ENCODE measurements around the gene PPP1R1C.

PPP1R1C gene

DNA sequence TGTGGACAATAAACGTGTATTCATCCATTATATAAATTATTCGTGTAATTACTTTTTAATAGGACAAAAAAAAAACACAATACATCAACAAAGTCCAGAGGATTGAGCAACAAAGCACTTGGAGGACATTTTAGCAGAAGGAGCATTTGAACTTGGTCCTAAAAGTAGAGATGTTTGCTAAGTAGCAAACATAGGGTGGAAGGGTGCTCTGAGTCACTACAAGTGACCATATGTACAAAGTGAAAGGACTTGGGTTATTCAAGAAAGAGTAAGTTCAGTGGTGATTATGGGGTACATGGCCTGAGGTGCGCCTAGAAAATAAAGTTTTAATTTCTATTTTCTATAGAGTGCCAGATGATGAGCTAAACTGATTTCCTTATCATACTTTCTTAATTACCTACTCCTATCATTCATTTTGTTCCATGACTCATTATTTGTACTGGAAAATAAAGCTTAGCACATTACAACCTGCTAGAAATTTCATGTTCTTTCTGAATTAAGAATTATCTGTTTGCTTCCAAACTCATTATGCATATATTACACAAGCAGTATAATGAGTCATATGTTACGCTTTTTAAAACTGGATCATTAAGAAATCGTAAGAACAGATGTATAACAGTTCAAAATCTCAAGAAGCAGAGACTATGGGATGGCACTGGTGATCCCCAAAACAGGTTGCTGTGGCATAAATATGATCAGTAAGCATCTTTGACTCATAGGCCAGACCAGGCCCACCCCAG, 13.1 kb upstream of the PPP1R1C start:
- DNase-seq = no peak

DNA sequence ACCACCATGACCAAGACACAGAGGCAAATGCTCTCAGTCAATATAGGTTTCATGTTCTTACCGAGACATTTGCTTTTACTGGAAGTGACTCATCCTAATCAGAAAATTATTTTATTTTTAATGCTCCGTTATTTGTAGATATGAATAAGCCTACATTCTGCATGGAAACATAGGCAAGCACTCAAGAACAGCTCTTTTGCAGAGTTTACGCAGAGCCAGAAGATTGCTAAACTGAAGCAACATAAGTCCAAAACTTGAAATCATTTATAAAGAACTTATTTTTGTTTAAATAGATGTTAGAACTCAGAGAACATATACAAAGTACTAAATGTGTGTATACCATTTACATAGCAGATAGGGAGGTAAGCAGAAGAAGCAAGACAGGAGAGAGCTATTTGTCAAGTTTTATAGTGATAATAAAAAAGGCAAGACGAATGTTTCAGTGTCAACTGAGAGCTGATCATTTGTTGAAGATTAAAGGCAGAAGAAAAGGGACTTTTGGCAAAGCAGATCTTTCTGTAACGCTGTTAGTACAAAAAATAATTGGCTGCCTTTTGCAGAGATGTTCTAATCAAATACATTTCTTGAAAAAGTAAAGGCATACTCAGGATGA, 12.4 kb upstream of the PPP1R1C start:
- DNase-seq = no peak

DNA sequence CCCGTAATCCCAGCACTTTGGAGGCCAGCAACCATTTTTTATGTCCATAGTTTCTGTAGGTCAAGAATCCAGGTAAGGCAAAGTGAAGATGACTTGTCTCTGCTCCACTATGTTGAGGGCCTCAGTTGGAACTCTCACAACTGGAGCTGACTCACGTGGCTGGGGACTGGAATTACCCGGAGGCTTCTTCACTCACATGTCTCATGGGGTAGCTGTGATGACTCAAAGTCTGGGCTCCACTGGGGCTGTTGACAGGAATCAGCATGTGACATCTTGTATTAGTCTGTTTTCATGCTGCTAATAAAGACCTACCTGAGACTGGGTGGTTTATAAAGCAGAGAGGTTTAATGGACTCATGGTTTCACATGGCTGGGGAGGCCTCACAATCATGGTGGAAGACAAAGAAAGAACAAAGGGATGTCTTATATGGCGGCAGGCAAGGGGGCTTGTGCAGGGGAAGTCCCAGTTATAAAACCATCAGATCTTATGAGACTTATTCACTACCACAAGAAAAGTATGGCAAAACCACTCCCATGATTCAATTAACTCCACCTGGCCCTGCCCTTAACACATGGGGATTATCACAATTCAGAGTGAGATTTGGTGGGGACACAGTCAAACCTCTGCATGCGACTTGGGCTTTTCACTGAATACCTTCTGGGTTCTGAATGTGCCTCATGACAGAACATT, 7.8 kb upstream of the PPP1R1C start:
- no peak for DNase-seq

DNA sequence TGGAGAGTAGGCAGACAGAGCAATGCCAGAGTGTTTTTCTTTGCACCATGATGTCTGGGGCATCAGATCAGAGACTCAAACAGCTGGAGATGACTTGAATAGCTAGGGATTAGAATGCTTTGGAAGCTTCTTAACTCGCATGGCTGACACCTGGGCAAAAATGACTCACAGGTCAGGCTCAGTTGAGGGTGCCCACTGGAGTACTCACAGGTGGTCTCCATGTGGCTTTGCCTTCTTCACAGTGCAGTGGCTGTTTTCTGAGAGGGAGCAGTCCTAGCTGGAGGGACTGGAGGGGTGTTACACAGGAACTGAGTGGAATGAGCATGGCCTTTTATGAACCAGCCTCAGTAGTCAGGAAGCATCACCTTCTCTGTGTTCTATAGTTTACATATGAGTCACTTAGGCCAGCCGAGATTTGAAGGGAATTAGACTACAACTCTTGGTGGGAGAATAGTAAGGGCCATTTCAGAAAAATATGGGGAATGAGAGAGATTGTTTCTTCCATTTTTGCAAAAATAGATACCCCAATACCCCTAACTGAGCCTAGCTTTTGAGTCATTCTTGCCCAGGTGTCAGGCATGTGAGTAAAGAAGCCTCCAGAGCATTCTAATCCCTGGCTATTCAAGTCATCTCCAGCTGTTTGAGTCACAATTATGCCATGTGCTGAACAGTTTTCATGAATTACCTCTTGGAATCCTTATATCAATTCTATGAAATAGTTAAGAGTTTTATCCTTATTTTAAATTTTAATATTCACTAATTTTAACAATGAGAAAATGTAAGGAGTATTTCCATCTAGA, 7.1 kb upstream of the PPP1R1C start:
- DNase-seq = no peak

DNA sequence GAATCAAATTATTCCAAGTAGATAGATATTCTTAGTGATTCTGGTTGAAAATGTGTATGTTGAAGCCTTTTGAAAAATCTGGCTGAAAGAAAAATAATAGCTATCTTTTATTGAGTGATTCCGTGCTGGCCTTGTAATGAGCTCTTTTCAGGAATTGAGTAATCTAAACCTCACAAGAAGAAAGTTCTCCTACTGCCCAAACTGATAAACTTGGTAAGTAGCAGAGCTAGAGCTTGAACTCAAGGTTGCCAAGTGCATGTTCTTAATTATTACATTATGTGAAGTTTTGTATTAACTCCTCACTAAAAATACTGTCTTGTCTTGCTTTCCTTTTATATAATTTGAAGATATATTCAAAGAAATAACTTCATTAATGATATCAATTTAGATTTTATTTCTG, 1.6 kb upstream of the PPP1R1C start:
- DNase-seq = no peak

DNA sequence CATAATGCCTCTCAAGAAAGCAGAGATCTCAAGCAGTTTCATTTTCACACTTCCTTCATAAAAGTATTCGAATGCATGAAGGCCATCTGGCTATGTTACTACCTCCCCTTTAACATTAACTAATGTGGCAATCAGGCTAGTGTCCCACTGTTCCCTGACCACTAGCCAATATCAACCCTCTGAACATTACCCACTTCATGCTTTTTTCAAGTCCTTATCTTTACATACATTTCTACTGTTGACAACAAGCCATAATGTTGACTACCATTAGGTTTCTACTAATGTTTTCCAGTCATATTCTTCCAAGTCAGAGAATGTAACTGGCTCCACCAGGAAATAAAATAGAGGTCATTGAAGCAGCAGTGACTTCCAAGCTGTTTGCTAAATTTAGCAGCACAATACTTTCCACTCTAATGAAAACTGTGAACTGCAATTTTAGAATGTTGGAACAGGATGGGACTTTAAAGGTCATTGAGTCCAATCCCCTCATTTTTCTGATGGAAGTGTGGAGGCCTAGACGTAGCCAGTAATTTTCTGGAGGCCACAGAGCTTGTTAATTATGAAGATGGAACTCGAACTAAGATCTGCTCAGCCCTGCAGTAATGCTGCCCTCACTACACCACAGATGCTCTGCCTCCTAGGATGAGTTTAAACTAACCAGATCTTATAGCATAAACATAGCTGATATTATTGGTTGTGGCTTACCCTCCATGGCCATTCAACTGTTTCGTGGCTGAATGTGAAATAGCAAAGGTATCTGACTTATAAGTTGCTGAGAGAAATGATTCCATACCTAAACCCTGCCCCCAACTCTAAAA, 630 bp upstream of the PPP1R1C start:
- DNase-seq = no peak

DNA sequence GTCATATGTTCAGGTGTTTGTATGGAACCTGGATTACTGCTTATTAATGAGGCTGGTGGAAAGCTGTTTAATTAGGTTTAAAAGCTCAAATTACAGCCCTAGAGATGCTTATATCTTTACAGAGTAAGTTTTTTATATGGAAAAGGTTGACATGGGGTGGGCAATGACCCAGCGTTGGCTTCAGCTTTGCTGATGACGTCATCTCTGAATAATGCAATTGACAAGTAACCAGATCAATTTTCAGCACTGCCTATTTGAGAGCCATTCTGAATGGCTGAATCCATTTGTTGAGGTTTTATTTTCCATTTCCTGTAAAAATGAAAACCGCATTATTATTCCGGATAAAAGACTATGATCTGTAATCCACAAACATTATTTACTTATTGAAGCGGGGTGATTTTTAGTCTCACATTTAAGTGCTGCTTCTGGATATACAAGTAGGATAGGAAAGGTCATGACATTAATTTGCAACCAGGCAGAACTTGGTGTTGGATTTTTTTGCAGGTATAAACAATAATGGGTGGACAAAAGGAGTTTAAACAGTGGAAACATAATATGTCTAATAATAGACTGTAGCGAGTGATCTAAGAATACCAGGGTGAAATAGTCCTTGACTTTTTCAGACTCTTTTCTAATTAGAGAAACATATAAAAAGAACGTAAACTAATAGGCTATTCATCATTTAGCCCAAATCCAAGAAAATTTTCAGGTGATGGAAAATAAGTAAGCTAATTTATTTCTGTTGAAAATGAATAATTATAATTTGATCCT, 2.7 kb downstream of the PPP1R1C start:
- no peak for DNase-seq

DNA sequence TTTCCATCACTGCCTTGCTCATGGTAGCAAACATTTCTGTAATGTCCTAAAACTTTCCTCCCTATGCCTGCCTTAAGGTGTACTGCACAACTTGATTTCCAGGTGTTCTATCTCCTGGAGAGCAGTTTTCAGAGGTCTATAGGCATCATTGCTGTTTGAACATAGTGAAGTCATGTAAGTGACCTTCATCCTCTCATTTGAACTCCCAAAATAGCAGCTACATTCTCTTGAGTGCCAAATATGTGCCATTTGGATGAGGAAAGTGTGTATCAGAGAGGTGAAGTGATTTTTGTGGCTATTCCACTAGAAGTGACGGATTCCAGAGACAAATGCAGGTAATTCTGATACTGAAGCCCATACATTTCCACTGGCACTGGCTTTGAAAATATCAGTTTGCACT, 3.4 kb downstream of the PPP1R1C start:
- no peak for DNase-seq

DNA sequence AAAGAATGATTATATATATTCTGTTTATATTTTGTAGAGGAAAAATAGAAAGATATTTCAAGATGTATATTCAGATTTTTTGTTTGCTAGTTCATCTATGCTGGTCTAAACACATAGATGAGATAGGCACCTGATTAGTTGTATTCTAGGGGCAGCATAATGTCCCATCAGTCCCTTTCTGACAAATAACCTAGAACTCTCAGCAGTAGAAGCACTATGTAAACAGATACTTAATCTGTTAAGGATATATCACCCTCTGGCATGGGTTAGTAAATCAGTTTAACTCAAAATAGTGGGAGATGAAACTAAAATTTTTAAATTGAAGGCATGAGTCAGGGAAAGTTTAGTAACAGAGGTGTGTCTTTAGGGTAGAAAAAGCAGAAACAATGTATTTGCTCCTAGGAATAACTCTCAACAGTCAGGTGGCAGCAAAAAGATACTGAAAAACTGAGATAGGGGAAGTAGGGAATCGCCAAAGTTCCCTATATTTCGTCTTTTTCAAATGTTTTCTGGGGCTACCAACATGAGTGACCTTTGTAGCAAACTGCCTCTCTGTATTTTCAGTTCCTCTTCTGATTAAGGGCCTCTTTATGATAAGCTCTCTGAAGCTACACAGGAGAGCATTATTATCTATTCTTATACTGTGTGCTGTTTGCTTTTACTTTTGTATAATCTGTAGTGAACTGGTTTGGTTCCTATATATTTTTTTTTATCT, 5.7 kb downstream of the PPP1R1C start:
- DNase-seq = peak; percentile 12

DNA sequence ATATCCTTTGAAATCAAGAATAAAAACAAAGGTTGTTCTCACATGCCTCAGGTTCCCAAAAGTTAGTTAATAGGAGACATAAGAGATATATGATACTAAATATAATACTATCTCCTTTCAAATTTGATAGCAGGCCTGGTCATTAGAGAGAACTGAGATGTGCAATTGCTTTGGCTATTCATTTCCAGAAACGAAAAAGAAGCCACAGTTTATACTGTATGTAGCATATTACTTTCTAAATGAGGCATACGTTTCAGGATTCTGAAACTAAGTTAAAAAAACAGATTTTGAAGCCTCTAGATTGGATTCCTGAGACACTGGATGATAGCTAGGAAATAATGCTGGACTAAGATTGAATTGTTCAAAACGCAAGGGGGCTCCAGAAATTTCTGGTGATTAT, 7.1 kb downstream of the PPP1R1C start:
- DNase-seq = no peak

DNA sequence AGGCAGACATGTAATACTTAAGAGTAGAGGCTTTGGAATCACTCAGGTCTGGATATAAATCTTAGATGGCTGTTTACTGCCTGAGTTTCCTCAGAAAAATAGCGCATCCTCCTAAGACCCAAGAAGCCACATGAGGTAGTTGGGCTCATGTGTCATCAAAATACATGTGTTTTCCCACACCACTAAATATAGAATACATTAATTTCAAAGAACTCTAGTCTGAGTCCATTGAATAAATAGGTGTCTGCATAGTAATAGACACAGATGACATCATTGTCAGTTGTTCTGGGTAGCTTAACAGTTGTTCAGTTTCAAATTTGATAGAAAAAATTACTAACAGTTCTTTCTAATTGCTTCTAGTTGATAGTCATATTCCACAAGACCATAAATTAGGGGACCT, 9.6 kb downstream of the PPP1R1C start:
- DNase-seq = no peak

DNA sequence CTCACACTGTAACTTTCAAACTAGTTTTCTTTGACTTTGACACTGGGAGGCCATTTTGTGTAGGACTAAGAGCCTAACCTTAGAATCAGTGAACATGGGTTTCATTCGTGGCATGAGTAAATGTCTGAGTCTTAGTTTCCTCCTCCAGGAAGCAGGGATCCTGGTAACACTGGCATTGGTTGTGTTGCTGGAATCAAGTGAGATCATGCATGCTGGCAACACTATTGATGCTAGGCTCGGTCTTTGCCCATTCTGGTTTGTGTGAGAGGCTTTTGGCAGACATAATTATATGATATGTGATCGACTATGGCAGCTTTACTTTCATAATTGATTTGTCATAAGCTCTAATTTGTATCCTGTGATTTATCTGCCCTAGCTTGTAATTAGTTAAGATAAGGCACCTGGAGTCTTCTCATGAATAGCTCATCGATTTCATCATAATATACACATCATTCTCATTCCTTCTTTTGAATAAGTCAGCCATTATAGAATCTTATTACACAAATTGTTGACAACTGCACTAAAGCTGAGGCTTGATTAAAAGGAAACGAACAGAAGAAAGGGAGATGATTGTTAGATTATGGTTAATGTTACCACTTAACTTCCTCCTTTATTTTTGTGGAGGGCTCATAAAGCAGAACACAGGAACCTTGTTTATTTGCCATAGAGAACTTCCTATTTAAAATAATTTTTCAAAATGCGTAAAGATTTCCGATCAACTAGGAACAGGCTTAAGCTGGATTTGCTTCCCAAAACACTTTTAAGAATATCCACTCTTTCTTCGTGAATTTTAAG, 12.6 kb downstream of the PPP1R1C start:
- DNase-seq = no peak

DNA sequence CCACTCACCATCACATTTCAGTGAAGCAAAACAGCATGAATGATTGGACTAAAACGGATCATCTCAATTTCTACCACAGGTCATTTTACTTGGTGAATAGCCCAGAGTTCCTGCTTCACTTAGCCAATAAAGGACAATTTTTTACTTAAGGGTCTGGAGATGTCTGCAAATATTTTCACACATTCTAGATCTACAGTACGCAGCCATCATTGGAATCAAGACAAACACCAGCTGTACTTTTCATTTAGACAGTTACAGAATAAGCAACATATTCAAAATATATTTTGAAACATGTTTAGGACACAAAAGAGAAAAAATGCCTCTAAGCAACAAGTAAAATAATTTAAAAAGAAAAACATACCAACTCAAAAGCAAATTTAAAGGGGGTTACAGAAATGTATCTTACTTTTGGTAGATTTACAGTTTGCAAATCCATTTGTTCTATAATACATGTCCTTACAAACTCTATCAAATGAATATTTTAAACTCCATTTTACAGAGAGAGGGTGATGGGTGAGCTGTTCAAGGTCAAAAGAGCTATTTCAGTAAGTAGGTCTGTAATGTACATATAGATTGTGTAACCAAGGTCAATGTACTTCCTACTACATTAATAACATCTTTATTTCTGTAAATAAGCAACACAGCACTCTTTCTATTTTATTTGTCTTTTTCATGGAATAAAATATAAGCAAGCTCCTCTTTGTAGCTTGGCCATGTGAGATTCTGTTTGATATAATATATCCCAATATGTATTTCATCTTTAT, 13.4 kb downstream of the PPP1R1C start:
- no peak for DNase-seq

DNA sequence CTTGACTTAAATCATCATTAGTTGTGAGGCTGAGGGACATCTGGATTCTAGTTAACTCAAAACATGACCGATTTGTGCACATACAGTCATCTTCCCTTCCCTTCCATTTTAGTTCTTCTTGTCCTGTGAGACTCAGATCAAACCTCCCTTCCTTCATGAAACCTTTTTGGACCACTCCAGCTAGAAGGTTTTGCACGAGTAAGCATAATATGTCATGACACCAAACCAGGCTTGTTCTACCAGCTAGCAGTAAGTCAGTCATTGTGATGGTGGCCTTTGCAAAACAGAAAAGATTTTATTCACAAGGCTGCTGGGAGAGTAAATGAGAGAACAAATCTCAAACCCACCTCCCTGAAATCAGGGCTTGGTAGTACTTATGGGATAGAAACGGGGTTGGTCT, 14.3 kb downstream of the PPP1R1C start:
- DNase-seq = no peak

DNA sequence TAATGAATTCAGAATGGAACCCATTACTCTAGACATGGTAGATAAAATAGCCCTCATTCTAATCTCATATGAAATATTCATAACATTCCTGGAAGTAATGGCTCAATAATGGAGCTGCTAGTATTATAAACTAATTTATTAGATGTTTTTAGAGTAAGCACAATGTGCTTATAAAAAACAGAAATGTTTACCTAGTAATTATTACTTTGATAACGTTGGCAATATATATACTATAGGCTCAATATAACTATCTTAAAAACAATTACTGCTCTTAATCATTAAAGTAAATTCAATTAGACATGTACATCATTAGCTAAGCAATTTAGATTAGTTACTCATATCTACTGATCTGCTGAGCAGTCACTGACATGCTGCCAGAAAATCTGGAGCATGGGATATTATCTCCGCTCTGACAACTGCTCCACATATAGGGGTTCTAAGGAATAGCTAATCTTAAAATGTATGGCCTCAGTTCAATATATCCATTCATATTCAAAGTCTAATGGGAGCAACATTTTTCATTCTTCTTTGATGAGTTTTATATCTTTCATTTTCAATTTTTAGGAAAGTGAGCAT, 19.4 kb downstream of the PPP1R1C start:
- no peak for DNase-seq

DNA sequence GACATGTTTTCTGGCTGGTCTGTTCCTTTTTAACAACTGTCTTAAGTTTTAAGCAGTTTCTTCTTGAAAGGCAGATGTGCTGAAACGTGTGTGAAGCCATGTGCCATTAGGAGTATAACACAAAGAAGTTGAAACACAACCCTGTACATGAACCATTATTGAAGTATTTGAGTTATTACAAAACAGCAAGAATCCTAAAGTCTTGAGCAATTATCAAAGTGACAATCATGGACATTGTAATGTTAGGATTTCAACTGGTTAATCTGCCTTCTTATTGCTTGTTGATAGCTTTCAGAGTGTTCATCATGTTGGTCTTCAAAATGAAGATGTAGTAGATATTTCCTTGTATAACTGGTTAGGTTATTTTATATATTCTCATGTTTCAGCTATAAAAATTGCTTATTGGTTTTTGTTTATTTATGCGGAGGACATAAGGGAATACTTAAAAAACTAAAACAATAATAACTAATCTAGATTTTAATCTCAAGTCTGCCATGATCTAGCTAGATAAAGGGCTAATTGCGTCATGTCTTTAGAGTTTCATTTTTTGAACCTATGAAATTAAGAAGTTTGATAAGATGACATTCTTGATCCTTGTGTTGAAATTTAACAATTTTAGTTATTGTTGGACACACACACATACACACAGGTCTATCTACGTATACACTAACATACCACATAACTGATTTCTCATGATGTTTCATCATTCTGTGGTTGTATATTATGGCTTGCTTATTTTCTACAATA, 21.1 kb downstream of the PPP1R1C start:
- DNase-seq = no peak

DNA sequence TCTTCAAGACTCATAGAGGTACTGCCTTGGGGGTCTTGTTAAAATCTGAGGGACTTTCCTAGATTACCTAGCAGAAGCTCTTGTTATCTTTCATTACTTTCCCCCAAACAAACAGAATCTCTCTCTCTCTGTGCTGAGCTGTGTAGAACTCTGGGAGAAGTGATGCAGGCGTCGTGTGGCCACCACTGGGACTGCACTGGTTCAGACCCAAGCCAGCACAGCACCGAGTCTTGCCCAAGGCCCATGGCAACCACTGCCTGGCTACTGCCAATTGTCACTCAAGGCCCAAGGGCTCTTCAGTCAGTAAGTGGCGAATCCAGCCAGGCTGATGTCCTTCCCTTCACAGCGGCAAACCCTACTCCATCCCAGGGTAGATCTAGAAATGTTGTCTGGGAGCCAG, 28.6 kb downstream of the PPP1R1C start:
- DNase-seq = no peak

Data from NCI-H510A treated with DMSO at 0.1 percent for 48 hours (cell line).